ENCODE results near the gene CCL15.

GRCh38 chr17:36004594-36005108, 3.3 kb upstream of the CCL15 start:
- no peak for TF ChIP-seq POLR2AphosphoS5 (IDR thresholded peaks at IDR 0.05)
- TF ChIP-seq CTCF (IDR thresholded peaks at IDR 0.05 in 8 of 11, conservative IDR thresholded peaks at IDR 0.05 in 3 of 11) = no peak
- TF ChIP-seq POLR2A (IDR thresholded peaks at IDR 0.05) = no peak
